Measurements from ENCODE around the gene TENM3. TPM values are rescaled to one million over a fixed set of nuclear protein-coding genes. Genes with fewer than 3 reads are reported as not detected.
A peak's percentile ranks its signal among the peaks of the same experiment; 100 is the strongest.

The TENM3 gene
- total RNA-seq, 1 experiment from 2014 or later: 51.3 TPM

- in situ Hi-C loops (cut with HindIII; ENCODE audit: low pct_unique_long_range_greater_than_20kb, low sequenced_read_pairs): no loop called here
- DNase-seq (ENCODE audit: low read depth): no peak
These were observed 166.1 kb downstream of the TENM3 start for GRCh38 chr4:182409271-182409670.

GRCh38 chr4:182411391-182411790, 168.2 kb downstream of the TENM3 start:
- DNase-seq (ENCODE audit: low read depth): no peak
- in situ Hi-C loops (cut with HindIII; ENCODE audit: low pct_unique_long_range_greater_than_20kb, low sequenced_read_pairs): no loop called here

GRCh38 chr4:182413550-182413949, 170.3 kb downstream of the TENM3 start:
- in situ Hi-C loops (cut with HindIII; ENCODE audit: low pct_unique_long_range_greater_than_20kb, low sequenced_read_pairs): no loop called here

GRCh38 chr4:182415116-182415515, 171.9 kb downstream of the TENM3 start:
- in situ Hi-C loops (cut with HindIII; ENCODE audit: low pct_unique_long_range_greater_than_20kb, low sequenced_read_pairs): no loop called here
- DNase-seq (ENCODE audit: low read depth): no peak

More at GRCh38 chr4:182413550-182413949, 170.3 kb downstream of the TENM3 start:
- DNase-seq (ENCODE audit: low read depth): no peak

GRCh38 chr4:182416067-182416466, 172.9 kb downstream of the TENM3 start:
- in situ Hi-C loops (cut with HindIII; ENCODE audit: low pct_unique_long_range_greater_than_20kb, low sequenced_read_pairs): no loop called here
- DNase-seq (ENCODE audit: low read depth): no peak

GRCh38 chr4:182418054-182418734, 175.0 kb downstream of the TENM3 start:
- in situ Hi-C loops (cut with HindIII; ENCODE audit: low pct_unique_long_range_greater_than_20kb, low sequenced_read_pairs): no loop called here
- no peak for DNase-seq (ENCODE audit: low read depth)

- DNase-seq (ENCODE audit: low read depth): no peak
- in situ Hi-C loops (cut with HindIII; ENCODE audit: low pct_unique_long_range_greater_than_20kb, low sequenced_read_pairs): no loop called here
These were observed 177.0 kb downstream of the TENM3 start for GRCh38 chr4:182420189-182420588.

- no peak for DNase-seq (ENCODE audit: low read depth)
- in situ Hi-C loops (cut with HindIII; ENCODE audit: low pct_unique_long_range_greater_than_20kb, low sequenced_read_pairs): no loop called here
These were observed 178.6 kb downstream of the TENM3 start for GRCh38 chr4:182421753-182422152.

GRCh38 chr4:182425302-182425701, 182.1 kb downstream of the TENM3 start:
- in situ Hi-C loops (cut with HindIII; ENCODE audit: low pct_unique_long_range_greater_than_20kb, low sequenced_read_pairs): no loop called here
- no peak for DNase-seq (ENCODE audit: low read depth)

- in situ Hi-C loops (cut with HindIII; ENCODE audit: low pct_unique_long_range_greater_than_20kb, low sequenced_read_pairs): no loop called here
- no peak for DNase-seq (ENCODE audit: low read depth)
These were observed 183.7 kb downstream of the TENM3 start for GRCh38 chr4:182426901-182427300.

- in situ Hi-C loops (cut with HindIII; ENCODE audit: low pct_unique_long_range_greater_than_20kb, low sequenced_read_pairs): no loop called here
- DNase-seq (ENCODE audit: low read depth): no peak
These were observed 184.4 kb downstream of the TENM3 start for GRCh38 chr4:182427554-182427953.

GRCh38 chr4:182429896-182430295, 186.7 kb downstream of the TENM3 start:
- no peak for DNase-seq (ENCODE audit: low read depth)
- in situ Hi-C loops (cut with HindIII; ENCODE audit: low pct_unique_long_range_greater_than_20kb, low sequenced_read_pairs): no loop called here

- in situ Hi-C loops (cut with HindIII; ENCODE audit: low pct_unique_long_range_greater_than_20kb, low sequenced_read_pairs): no loop called here
- DNase-seq (ENCODE audit: low read depth): no peak
These were observed 189.6 kb downstream of the TENM3 start for GRCh38 chr4:182432819-182433218.

GRCh38 chr4:182434720-182435119, 191.5 kb downstream of the TENM3 start:
- in situ Hi-C loops (cut with HindIII; ENCODE audit: low pct_unique_long_range_greater_than_20kb, low sequenced_read_pairs): no loop called here
- no peak for DNase-seq (ENCODE audit: low read depth)

- in situ Hi-C loops (cut with HindIII; ENCODE audit: low pct_unique_long_range_greater_than_20kb, low sequenced_read_pairs): no loop called here
- DNase-seq (ENCODE audit: low read depth): no peak
These were observed 192.2 kb downstream of the TENM3 start for GRCh38 chr4:182435401-182435800.

GRCh38 chr4:182443070-182443469, 199.9 kb downstream of the TENM3 start:
- in situ Hi-C loops (cut with HindIII; ENCODE audit: low pct_unique_long_range_greater_than_20kb, low sequenced_read_pairs): no loop called here
- no peak for DNase-seq (ENCODE audit: low read depth)

- DNase-seq (ENCODE audit: low read depth): no peak
- in situ Hi-C loops (cut with HindIII; ENCODE audit: low pct_unique_long_range_greater_than_20kb, low sequenced_read_pairs): no loop called here
These were observed 204.6 kb downstream of the TENM3 start for GRCh38 chr4:182447767-182448280.

GRCh38 chr4:182448281-182449151, 205.3 kb downstream of the TENM3 start:
- in situ Hi-C loops (cut with HindIII; ENCODE audit: low pct_unique_long_range_greater_than_20kb, low sequenced_read_pairs): no loop called here
- DNase-seq (ENCODE audit: low read depth): peak; percentile 76

- no peak for DNase-seq (ENCODE audit: low read depth)
- in situ Hi-C loops (cut with HindIII; ENCODE audit: low pct_unique_long_range_greater_than_20kb, low sequenced_read_pairs): no loop called here
These were observed 206.2 kb downstream of the TENM3 start for GRCh38 chr4:182449186-182449929.

All from Caki2 (cell line).